GM12801 (cell line): ENCODE data around the gene AP4B1.

Experiments
- TF ChIP-seq, protein P1 (sequence below): IDR thresholded peaks from one replicate; pipeline ENCODE4 v1.5.1; 2011; ENCODE audit warnings: control low read depth; ENCODE audit not compliant: insufficient read length; ENCODE audit errors: extremely low read depth

AP4B1 gene

DNA sequence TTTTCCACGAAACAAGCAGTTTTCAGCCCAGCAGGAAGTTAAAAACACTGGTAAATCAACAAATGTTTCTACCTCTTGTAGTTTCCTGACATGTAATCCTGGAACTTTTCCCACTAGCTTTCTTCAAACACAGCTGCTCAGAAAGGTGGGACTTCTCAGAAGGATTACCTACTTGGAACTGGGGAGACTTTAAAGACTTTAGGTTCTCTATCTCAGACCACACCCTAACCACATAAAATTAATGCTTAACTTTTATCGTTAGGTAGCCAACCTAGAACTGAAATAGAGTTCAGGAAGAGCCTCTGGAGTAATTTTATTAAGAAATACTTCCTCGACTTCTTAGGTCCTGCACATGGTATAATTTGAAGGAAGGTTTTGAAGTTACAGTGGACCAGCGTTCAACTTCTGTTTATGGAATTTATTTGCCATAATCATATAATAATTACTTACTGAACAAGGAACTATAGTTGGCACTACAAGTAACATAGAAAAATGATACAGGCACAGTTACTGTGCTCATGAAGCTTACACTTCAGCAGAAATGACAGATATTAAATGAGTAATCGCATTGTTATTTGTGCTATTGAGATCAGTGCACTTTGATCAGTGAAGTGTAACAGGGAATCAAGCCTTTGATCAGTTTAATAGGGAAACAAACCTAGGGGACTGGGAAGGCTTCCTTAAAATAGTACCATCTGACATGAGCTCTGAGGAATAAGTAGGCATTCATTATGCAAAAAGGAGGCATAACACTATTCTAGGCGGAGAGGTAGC is 17.0 kb downstream of the AP4B1 start, which contains the start of gene BCL2L15:
BCL2L15 (minus strand) TSS at position 180 of the 774 bp plus-strand sequence. CDS start 206 bp downstream, outside the sequence.
- TF ChIP-seq, protein P1, sequence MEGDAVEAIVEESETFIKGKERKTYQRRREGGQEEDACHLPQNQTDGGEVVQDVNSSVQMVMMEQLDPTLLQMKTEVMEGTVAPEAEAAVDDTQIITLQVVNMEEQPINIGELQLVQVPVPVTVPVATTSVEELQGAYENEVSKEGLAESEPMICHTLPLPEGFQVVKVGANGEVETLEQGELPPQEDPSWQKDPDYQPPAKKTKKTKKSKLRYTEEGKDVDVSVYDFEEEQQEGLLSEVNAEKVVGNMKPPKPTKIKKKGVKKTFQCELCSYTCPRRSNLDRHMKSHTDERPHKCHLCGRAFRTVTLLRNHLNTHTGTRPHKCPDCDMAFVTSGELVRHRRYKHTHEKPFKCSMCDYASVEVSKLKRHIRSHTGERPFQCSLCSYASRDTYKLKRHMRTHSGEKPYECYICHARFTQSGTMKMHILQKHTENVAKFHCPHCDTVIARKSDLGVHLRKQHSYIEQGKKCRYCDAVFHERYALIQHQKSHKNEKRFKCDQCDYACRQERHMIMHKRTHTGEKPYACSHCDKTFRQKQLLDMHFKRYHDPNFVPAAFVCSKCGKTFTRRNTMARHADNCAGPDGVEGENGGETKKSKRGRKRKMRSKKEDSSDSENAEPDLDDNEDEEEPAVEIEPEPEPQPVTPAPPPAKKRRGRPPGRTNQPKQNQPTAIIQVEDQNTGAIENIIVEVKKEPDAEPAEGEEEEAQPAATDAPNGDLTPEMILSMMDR: no peak

DNA sequence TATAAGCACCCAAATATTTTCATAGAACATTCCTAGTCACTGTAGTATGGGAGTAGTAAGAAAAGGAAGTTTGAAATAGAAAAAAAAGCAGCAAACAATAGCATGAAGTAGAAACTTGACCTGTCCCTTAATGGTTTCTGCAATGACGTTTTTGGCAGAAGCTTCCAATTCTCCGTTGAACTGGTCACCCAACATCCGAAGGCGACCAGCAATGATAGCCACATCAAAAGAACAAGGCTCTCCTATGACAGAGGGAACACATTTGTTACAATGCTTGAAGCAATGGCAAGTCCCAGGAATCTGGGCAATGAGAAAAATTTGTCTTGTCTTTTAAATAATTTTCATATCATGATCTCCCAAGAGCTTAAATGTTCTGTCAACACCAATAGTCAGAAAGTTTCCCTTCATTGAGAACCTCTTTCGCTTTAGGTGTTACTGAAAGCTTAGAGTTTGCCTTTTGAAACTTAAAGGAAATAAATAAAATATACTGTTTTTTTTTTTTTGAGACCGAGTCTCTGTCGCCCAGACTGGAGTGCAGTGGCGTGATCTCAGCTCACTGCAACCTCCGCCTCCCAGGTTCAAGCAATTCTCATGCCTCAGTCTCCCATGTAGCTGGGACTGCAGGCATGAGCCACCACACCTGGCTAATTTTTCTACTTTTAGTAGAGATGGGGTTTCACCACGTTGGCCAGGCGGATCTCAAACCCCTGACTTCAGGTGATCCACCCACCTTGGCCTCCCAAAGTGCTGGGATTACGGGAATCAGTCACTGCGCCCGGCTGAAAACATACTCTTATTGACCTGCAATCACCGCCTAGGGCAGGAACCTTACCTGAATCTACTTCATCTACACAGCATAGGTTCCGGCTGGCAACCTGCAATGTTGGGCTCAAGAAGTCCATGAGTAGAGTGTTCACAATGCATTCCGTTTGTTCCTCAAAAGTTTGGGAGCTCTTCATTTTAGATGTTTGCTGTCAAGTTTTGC is 17.9 kb downstream of the AP4B1 start:
- TF ChIP-seq, protein P1: no peak

DNA sequence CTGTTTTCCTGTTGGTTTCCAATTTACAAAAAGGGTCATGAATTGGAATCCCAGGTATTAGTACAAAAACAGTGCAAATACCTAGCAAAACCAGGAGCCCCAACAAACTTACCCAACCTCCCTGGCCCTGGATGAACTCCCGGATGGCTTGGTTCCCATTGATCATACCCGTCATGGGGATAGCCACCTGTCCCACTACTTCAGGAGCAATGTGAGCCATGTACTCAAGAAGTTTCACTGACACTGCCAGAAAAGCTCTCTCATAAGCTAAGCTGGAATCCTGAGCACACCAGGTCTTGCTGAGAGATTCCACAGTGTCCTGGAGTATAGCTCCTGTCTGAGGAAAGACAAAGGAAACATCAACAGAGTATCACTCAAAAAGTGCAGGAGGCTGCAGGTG is 22.9 kb downstream of the AP4B1 start:
- TF ChIP-seq, protein P1: no peak

DNA sequence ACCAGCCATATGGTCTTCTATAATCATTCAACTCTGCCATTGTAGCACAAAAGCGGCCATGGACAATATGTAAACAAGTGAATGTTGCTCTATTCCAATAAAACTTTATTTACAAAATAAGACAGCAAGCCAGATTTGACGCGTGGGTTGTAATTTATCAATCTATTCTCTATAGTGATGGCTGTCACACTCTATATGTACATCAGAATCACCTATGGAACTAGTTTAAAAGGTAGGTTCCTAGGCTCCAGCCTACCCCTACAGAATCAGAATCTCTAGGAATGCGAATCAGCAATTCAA is 24.9 kb downstream of the AP4B1 start:
- TF ChIP-seq, protein P1: no peak

DNA sequence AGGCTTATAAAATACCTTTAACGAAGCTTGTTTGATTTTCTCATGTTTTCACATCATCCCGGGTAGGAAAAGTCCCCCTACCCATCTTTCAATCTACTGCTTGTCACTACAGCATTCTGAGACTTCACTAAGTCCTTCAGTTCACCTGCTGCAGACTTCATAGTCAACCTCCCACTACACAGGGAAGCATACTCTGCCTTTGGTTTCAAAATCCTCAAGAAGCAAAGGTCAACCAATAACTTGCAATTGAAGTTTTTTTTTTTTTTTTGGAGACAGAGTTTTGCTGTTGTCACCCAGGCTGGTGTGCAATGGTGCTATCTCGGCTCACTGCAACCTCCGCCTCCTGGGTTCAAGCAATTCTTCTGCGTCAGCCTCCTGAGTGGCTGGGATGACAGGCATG is 28.4 kb downstream of the AP4B1 start:
- TF ChIP-seq, protein P1: no peak

DNA sequence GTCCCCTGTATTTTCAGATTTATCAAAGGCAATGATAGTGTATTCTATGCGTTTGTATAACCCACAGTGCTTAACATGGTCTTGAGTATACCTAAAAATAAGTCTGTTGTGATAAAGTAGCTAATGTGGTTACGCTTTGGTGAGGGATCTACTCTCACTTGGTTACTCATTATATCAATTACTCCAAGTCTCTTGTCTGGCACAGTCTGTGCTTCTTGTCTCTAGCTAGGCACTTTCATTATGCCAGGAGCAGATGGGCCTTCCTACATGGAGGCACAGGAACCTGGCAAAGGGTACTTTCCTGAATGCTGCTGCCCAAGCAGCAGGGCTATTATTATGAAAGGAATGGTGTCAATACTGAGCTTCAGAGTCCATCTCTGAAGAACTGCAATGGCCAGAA is 28.9 kb downstream of the AP4B1 start:
- TF ChIP-seq, protein P1: no peak
